Neural cell (in vitro differentiated cells): ENCODE measurements around the gene MMP24OS. TPM values are rescaled to one million over a fixed set of nuclear protein-coding genes. Genes with fewer than 3 reads are reported as not detected.

ENCODE experiments used
- H2AFZ ChIP-seq: fragments of 200-600, 300-800 bp; sonication (generic), shearing (Covaris generic); 2 replicates; pipeline ENCODE4 v1.6.0; 2014; ENCODE audit warnings: low read depth, mild to moderate bottlenecking, antibody characterized with exemption, low read length, moderate library complexity
- H3F3A ChIP-seq: fragments of 200-600 bp; shearing (Covaris generic); 2 replicates; pipeline ENCODE4 v1.6.1; 2016; ENCODE audit warnings: mild to moderate bottlenecking, moderate library complexity, mixed read lengths, antibody characterized with exemption, low read length; ENCODE audit not compliant: insufficient read depth, poor library complexity, severe bottlenecking
- H3K27ac ChIP-seq: fragments of 200-600, 300-800 bp; sonication (generic), shearing (Covaris generic); 2 replicates; pipeline ENCODE4 v1.5.1; 2014; ENCODE audit warnings: mild to moderate bottlenecking, low read length, moderate library complexity
- H3K27me3 ChIP-seq: fragments of 300-800, 200-600 bp; sonication (generic), shearing (Covaris generic); 2 replicates; pipeline ENCODE4 v1.6.0; 2014; ENCODE audit warnings: mild to moderate bottlenecking, low read depth, low read length, moderate library complexity; ENCODE audit not compliant: insufficient read depth
- H3K36me3 ChIP-seq: fragments of 300-800, 200-600 bp; sonication (generic), shearing (Covaris generic); 2 replicates; pipeline ENCODE4 v1.5.1; 2014; ENCODE audit warnings: mild to moderate bottlenecking, antibody characterized with exemption, low read length, moderate library complexity; ENCODE audit not compliant: insufficient read depth
- H3K4me2 ChIP-seq: fragments of 300-800, 200-600 bp; sonication (generic), shearing (Covaris generic); 2 replicates; pipeline ENCODE4 v1.6.0; 2014; ENCODE audit warnings: mild to moderate bottlenecking, low read length
- H3K4me3 ChIP-seq: fragments of 300-800, 200-600 bp; sonication (generic), shearing (Covaris generic); 2 replicates; pipeline ENCODE4 v1.5.1; 2014; ENCODE audit warnings: mild to moderate bottlenecking, low read length, moderate library complexity
- H3K79me2 ChIP-seq: fragments of 200-600 bp; shearing (Covaris generic); replicated peaks from 2 replicates; pipeline ENCODE4 v1.6.0; 2014; ENCODE audit warnings: mild to moderate bottlenecking, low read length, moderate library complexity; ENCODE audit not compliant: insufficient read depth
- H3K9ac ChIP-seq: fragments of 300-800, 200-600 bp; sonication (generic), shearing (Covaris generic); 2 replicates; pipeline ENCODE4 v1.6.1; 2016; ENCODE audit warnings: mild to moderate bottlenecking, low read length, mixed read lengths
- H3K9me2 ChIP-seq: fragments of 200-600 bp; shearing (Covaris generic); 2 replicates; pipeline ENCODE4 v1.6.1; 2016; ENCODE audit warnings: mild to moderate bottlenecking, low read length, mixed read lengths; ENCODE audit not compliant: insufficient read depth
- H3K9me3 ChIP-seq: fragments of 200-600, 300-800 bp; sonication (generic), shearing (Covaris generic); 2 replicates; pipeline ENCODE4 v1.6.1; 2016; ENCODE audit warnings: mild to moderate bottlenecking, mixed run types, low read length, moderate library complexity, mixed read lengths
- H4K20me1 ChIP-seq: fragments of 200-600 bp; shearing (Covaris generic); 2 replicates; pipeline ENCODE4 v1.6.1; 2016; ENCODE audit warnings: mild to moderate bottlenecking, mixed run types; ENCODE audit not compliant: insufficient read depth
- CTCF ChIP-seq: fragments of 450-650 bp; IDR thresholded peaks from 2 replicates; pipeline ENCODE4 v1.5.1; 2014; ENCODE audit warnings: antibody characterized with exemption, mild to moderate bottlenecking, moderate library complexity; ENCODE audit not compliant: poor library complexity, severe bottlenecking
- EP300 ChIP-seq: fragments of 450-650 bp; conservative IDR thresholded peaks from 2 replicates; pipeline ENCODE4 v1.6.1; 2014; ENCODE audit warnings: antibody characterized with exemption, mild to moderate bottlenecking, moderate library complexity; ENCODE audit not compliant: poor library complexity, severe bottlenecking
- EZH2 ChIP-seq: fragments of 200-600, 300-800 bp; shearing (Covaris generic), sonication (generic); IDR thresholded peaks from 2 replicates; pipeline ENCODE4 v1.6.1; 2014; ENCODE audit warnings: antibody characterized with exemption, low read length, borderline replicate concordance, mild to moderate bottlenecking; ENCODE audit not compliant: insufficient read depth, poor library complexity, severe bottlenecking
- MXI1 ChIP-seq: fragments of 450-650 bp; conservative IDR thresholded peaks from 2 replicates; pipeline ENCODE4 v1.6.1; 2014; ENCODE audit warnings: antibody characterized with exemption, mild to moderate bottlenecking; ENCODE audit not compliant: poor library complexity, severe bottlenecking
- POLR2AphosphoS5 ChIP-seq: IDR thresholded peaks from 2 replicates; pipeline ENCODE4 v1.6.1; 2012
- RAD21 ChIP-seq: fragments of 450-650 bp; conservative IDR thresholded peaks from 2 replicates; pipeline ENCODE4 v1.6.1; 2014; ENCODE audit warnings: antibody characterized with exemption, mild to moderate bottlenecking, moderate library complexity
- REST ChIP-seq: IDR thresholded peaks from 2 replicates; pipeline ENCODE4 v1.6.1; 2012; ENCODE audit warnings: borderline replicate concordance
- SMC3 ChIP-seq: fragments of 450-650 bp; conservative IDR thresholded peaks from 2 replicates; pipeline ENCODE4 v1.6.1; 2014; ENCODE audit warnings: antibody characterized with exemption, mild to moderate bottlenecking, moderate library complexity; ENCODE audit not compliant: poor library complexity
- TAF1 ChIP-seq: IDR thresholded peaks from 2 replicates; pipeline ENCODE4 v1.6.1; 2012; ENCODE audit warnings: low read depth
- polyA plus RNA-seq: library from polyadenylated mRNA; depleted of rRNA; stranded (reverse); fragments of >200 nt; gene quantifications from 2 replicates; pipeline ENCODE4 v1.2.3, GENCODE V29; 2014

The MMP24OS gene
- polyA plus RNA-seq, 1 donor from 2014 or later: 7.7 TPM

GRCh38 chr20:35307666-35308653 is 30.0 kb upstream of the MMP24OS start:
- Histone ChIP-seq H3K9ac (no peak overlapping the region), H2AFZ (no peak overlapping the region), H3K4me3 (no peak overlapping the region), H3K4me2 (no peak overlapping the region), H3K36me3 (no peaks in the 10 kb centered on the region), H3K9me3 (no peaks in the 10 kb centered on the region), H3K27me3 (no peaks in the 10 kb centered on the region), H3K27ac (no peak overlapping the region), H3F3A (no peaks in the 10 kb centered on the region), H3K79me2 (no peaks in the 10 kb centered on the region), H3K9me2 (no peaks in the 10 kb centered on the region), H4K20me1 (no peaks in the 10 kb centered on the region)
- TF ChIP-seq SMC3: no peak
- no peak for TF ChIP-seq EZH2
- TF ChIP-seq MXI1: no peak
- no peak for TF ChIP-seq REST
- TF ChIP-seq TAF1: no peak
- TF ChIP-seq CTCF: no peak
- no peak for TF ChIP-seq POLR2AphosphoS5
- no peak for TF ChIP-seq RAD21
- TF ChIP-seq EP300: no peak

GRCh38 chr20:35306931-35307517 is 29.1 kb upstream of the MMP24OS start:
- Histone ChIP-seq H3K9ac (no peak overlapping the region), H3K27me3 (no peaks in the 10 kb centered on the region), H4K20me1 (no peaks in the 10 kb centered on the region), H3K4me2 (no peak overlapping the region), H3K36me3 (no peaks in the 10 kb centered on the region), H3K9me3 (no peaks in the 10 kb centered on the region), H3F3A (no peaks in the 10 kb centered on the region), H3K9me2 (no peaks in the 10 kb centered on the region), H2AFZ (no peak overlapping the region), H3K79me2 (no peaks in the 10 kb centered on the region), H3K4me3 (no peak overlapping the region), H3K27ac (no peak overlapping the region)
- TF ChIP-seq CTCF (peak; percentile 48), EP300 (no peak), RAD21 (peak; percentile 32), SMC3 (peak; percentile 53)
